NCI-H1417 (cell line): ENCODE results near the gene KRTAP13-4.

Experiments
- DNase-seq, 3 experiments: peaks; one replicate each; lab custom pipeline; 2025; lab: John Stamatoyannopoulos, UW

KRTAP13-4 gene

GRCh38 chr21:30430170-30430655, at the start of gene KRTAP13-4:
KRTAP13-4 (plus strand) TSS chr21:30430220; CDS start chr21:30430276, 56 bp downstream.
- DNase-seq: no peak

- no peak for DNase-seq
Measured at GRCh38 chr21:30382201-30382600, 47.8 kb upstream of the KRTAP13-4 start.

GRCh38 chr21:30391492-30392025, 38.5 kb upstream of the KRTAP13-4 start:
- DNase-seq: peak in 2 of 3 experiments; percentile 52 to 88

GRCh38 chr21:30395731-30396130, 34.3 kb upstream of the KRTAP13-4 start, which contains the start of gene KRTAP13-1:
KRTAP13-1 (plus strand) TSS chr21:30396031; CDS start chr21:30396087, 56 bp downstream.
- DNase-seq: peak in 1 of 3 experiments; percentile 40

- DNase-seq: peak in 2 of 3 experiments; percentile 11 to 65
Measured at GRCh38 chr21:30408782-30409494, 21.1 kb upstream of the KRTAP13-4 start.

- no peak for DNase-seq
Measured at GRCh38 chr21:30415993-30416392, 14.0 kb upstream of the KRTAP13-4 start.

- no peak for DNase-seq
Measured at GRCh38 chr21:30425826-30426225, 4.2 kb upstream of the KRTAP13-4 start, which contains the start of gene KRTAP13-3. KRTAP13-3 (minus strand) TSS chr21:30425926; CDS start chr21:30425912, 14 bp downstream.

- no peak for DNase-seq
Measured at GRCh38 chr21:30426731-30427130, 3.3 kb upstream of the KRTAP13-4 start.

- DNase-seq: peak; percentile 2 to 40 (median 19)
Measured at GRCh38 chr21:30434033-30434631, 4.1 kb downstream of the KRTAP13-4 start.

GRCh38 chr21:30437010-30437565, 7.1 kb downstream of the KRTAP13-4 start:
- DNase-seq: peak in 2 of 3 experiments; percentile 39 to 73

GRCh38 chr21:30439975-30440374, 10.0 kb downstream of the KRTAP13-4 start, which contains the start of gene KRTAP15-1:
KRTAP15-1 (plus strand) TSS chr21:30440275; CDS start chr21:30440328, 53 bp downstream.
- DNase-seq: no peak

- no peak for DNase-seq
Measured at GRCh38 chr21:30443226-30443625, 13.2 kb downstream of the KRTAP13-4 start.

GRCh38 chr21:30444204-30444603, 14.2 kb downstream of the KRTAP13-4 start:
- DNase-seq: peak in 2 of 3 experiments; percentile 19 to 31

- DNase-seq: no peak
Measured at GRCh38 chr21:30447056-30447455, 17.0 kb downstream of the KRTAP13-4 start.

- peak in 1 of 3 experiments; percentile 25 for DNase-seq
Measured at GRCh38 chr21:30448514-30448913, 18.5 kb downstream of the KRTAP13-4 start.

- peak in 1 of 3 experiments; percentile 28 for DNase-seq
Measured at GRCh38 chr21:30463713-30464112, 33.7 kb downstream of the KRTAP13-4 start.

- DNase-seq: peak in 2 of 3 experiments; percentile 38 to 90
Measured at GRCh38 chr21:30468900-30469714, 39.1 kb downstream of the KRTAP13-4 start.

- DNase-seq: peak in 2 of 3 experiments; percentile 15 to 59
Measured at GRCh38 chr21:30478004-30478403, 48.0 kb downstream of the KRTAP13-4 start.

- DNase-seq: peak in 2 of 3 experiments; percentile 15 to 39
Measured at GRCh38 chr21:30479259-30479658, 49.2 kb downstream of the KRTAP13-4 start.

- peak in 2 of 3 experiments; percentile 27 to 74 for DNase-seq
Measured at GRCh38 chr21:30480145-30480544, 50.1 kb downstream of the KRTAP13-4 start, which contains the start of gene KRTAP19-1. KRTAP19-1 (minus strand) TSS chr21:30480367; CDS start chr21:30480317, 50 bp downstream.
